Gastroesophageal sphincter (tissue), 4 donors: Measurements from ENCODE around the gene NODAL. TPM values are rescaled to one million over a fixed set of nuclear protein-coding genes. Genes with fewer than 3 reads are reported as not detected.

Source experiments
- ATAC-seq: fragments of 150-250 bp; one replicate; pipeline ENCODE4 v1.9.1; 2016; ENCODE audit warnings: mild to moderate bottlenecking, moderate library complexity
- H3K27ac ChIP-seq, 4 donors: fragments of 200-600 bp; sonication (generic) in 3 of 4; 1 replicate in 3 of 4; 2 replicates in 1 of 4; pipeline ENCODE4 v1.5.1; 2016 to 2019
- H3K27me3 ChIP-seq: fragments of 200-600 bp; sonication (generic); one replicate; pipeline ENCODE4 v1.5.1; 2019
- H3K36me3 ChIP-seq, 2 donors: fragments of 200-600 bp; sonication (generic); one replicate each; pipeline ENCODE4 v1.5.1; 2019; ENCODE audit warnings: control low read depth in 1 of 2
- H3K4me1 ChIP-seq, 3 donors: fragments of 200-600 bp; sonication (generic); 1 replicate in 2 of 3; 2 replicates in 1 of 3; pipeline ENCODE4 v1.5.1; 2016 to 2019; ENCODE audit warnings: control low read depth in 2 of 3
- H3K4me3 ChIP-seq, 2 donors: fragments of 200-600 bp; sonication (generic); one replicate each; pipeline ENCODE4 v1.5.1; 2019; ENCODE audit warnings: mild to moderate bottlenecking in 1 of 2, moderate library complexity in 1 of 2
- H3K9me3 ChIP-seq, 3 donors: fragments of 200-600 bp; sonication (generic); one replicate each; pipeline ENCODE4 v1.5.1; 2017 to 2019; ENCODE audit warnings: control low read depth in 2 of 3
- EP300 ChIP-seq: sonication (generic); formaldehyde crosslinking; IDR thresholded peaks from one replicate; pipeline ENCODE4 v1.6.1; 2017; ENCODE audit warnings: antibody characterized with exemption, mild to moderate bottlenecking
- POLR2A ChIP-seq, 2 donors: fragments of 450-650 bp; IDR thresholded peaks; one replicate each; pipeline ENCODE4 v1.6.1; 2017; ENCODE audit warnings: antibody characterized with exemption in 2 of 2, mild to moderate bottlenecking in 2 of 2, moderate library complexity in 1 of 2
- POLR2AphosphoS5 ChIP-seq: sonication (generic); formaldehyde crosslinking; IDR thresholded peaks from one replicate; pipeline ENCODE4 v1.6.1; 2017; ENCODE audit warnings: antibody characterized with exemption
- WGBS, 2 donors: methylation state at CpG; one replicate each; pipeline ENCODE4 v1.1.5; 2018; ENCODE audit warnings: low coverage in 1 of 2; 5-methylcytosine and 5-hydroxymethylcytosine counted together
- total RNA-seq, 4 donors: library from RNA; depleted of rRNA; stranded (reverse); fragments of >200 nt; gene quantifications; one replicate each; pipeline ENCODE4 v1.1.0, GENCODE V29; 2016
- TF ChIP-seq, protein P1 (sequence below), 4 experiments: fragments of 200-600 bp in 2 of 4; fragments of 450-650 bp in 2 of 4; sonication (generic) in 1 of 4; IDR thresholded peaks; one replicate each; pipeline ENCODE4 v1.5.1; 2017 to 2019; ENCODE audit warnings: antibody characterized with exemption in 4 of 4, mild to moderate bottlenecking in 2 of 4, moderate library complexity in 2 of 4

Gene NODAL
- total RNA-seq, 4 donors from 2014 or later, result 0.40 TPM; not detected in 3

DNA sequence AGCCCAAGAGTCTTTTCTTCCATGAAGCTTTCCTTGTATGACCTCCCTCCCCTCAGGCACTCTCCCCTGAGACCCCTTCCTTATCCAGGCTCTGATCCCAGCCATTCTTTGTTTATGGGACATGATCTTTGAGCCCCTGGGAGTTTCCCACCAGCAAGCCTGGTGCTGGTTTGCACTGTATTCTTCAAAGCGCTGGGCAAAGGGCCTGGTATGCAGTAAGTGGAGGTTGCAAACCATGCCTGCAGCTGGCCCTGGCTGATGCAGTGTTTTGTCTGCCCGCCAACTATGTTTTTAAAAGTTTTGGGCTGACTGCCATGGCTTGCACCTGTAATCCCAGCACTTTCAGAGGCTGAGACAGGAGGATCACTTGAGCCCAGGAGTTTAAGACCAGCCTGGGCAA is 6.8 kb upstream of the NODAL start:
- no CpG with 5 or more reads among the region's 2 CpGs for WGBS, 2 donors
- no peak for ATAC-seq
- Histone ChIP-seq H3K9me3 (no peaks in the 10 kb centered on the region), H3K4me1 (peaks cover 0 to 39% (median 3%) of the 10 kb centered on the region in 3 donors), H3K27me3 (peaks cover under 1% of the 10 kb centered on the region), H3K36me3 (no peaks in the 10 kb centered on the region), H3K4me3 (no peak overlapping the region), H3K27ac (no peak overlapping the region)
- TF ChIP-seq EP300 (no peak), POLR2A (IDR thresholded peaks at IDR 0.05) (no peak), POLR2AphosphoS5 (no peak)
- TF ChIP-seq, protein P1, sequence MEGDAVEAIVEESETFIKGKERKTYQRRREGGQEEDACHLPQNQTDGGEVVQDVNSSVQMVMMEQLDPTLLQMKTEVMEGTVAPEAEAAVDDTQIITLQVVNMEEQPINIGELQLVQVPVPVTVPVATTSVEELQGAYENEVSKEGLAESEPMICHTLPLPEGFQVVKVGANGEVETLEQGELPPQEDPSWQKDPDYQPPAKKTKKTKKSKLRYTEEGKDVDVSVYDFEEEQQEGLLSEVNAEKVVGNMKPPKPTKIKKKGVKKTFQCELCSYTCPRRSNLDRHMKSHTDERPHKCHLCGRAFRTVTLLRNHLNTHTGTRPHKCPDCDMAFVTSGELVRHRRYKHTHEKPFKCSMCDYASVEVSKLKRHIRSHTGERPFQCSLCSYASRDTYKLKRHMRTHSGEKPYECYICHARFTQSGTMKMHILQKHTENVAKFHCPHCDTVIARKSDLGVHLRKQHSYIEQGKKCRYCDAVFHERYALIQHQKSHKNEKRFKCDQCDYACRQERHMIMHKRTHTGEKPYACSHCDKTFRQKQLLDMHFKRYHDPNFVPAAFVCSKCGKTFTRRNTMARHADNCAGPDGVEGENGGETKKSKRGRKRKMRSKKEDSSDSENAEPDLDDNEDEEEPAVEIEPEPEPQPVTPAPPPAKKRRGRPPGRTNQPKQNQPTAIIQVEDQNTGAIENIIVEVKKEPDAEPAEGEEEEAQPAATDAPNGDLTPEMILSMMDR (IDR thresholded peaks at IDR 0.05), result no peak

DNA sequence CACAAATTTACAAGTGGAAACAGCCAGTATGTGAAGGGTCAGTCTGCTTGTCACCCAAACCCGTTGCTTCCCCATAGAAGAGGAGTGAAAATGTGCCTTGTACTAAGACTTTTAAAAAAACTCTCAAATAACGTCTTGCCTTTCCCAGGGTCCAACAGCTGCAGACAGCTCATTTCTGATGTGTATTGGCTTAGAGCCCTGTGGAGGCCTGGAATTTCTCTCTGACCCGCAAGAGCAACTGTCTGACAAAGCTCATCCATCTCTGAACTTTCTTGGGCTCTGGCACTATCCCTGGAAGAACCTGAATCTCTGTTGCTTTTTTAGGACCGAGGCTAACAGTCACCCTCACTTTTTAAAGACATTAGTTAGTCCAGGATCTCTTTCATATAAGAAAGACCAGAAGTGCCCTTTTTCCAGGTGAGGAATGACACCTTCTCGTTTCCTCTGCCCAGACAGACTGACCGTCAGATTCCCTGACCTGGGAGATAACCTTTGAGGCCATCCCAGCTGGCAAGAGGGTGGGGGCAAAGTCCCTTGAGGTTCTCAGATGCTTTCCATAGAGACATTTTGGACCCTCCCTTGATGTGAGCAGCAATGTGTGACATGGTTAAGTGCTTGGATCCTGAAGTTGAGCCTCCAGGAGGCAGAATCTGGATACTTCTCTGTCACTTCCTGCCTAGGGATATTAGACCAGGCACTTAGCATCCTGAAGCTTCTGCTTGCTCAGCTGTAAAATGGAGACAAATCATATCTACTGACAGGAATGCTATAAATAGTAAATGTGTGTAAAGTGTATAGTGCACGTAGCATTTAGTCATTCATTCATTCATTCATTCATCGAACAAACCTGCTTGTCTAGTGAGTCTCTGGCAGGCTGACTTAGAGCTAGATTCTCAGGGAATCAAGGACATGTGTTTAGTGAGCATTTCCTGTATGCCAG is 4.5 kb upstream of the NODAL start:
- WGBS, 2 donors, result 32 to 33% methylated on average over 5 to 8 of the region's 8 CpGs
- Histone ChIP-seq H3K27me3 (peaks cover 23% of the 10 kb centered on the region), H3K9me3 (no peaks in the 10 kb centered on the region), H3K27ac (peak overlapping the region in 3 of 4 donors; percentile 50 to 73 (median 64)), H3K36me3 (no peaks in the 10 kb centered on the region), H3K4me1 (peaks cover 0 to 47% (median 9%) of the 10 kb centered on the region in 3 donors), H3K4me3 (no peak overlapping the region)
- TF ChIP-seq, protein P1 (IDR thresholded peaks at IDR 0.05), result no peak
- TF ChIP-seq POLR2AphosphoS5 (peak; percentile 67), POLR2A (IDR thresholded peaks at IDR 0.05) (no peak), EP300 (no peak)
- ATAC-seq, result peak; percentile 62

DNA sequence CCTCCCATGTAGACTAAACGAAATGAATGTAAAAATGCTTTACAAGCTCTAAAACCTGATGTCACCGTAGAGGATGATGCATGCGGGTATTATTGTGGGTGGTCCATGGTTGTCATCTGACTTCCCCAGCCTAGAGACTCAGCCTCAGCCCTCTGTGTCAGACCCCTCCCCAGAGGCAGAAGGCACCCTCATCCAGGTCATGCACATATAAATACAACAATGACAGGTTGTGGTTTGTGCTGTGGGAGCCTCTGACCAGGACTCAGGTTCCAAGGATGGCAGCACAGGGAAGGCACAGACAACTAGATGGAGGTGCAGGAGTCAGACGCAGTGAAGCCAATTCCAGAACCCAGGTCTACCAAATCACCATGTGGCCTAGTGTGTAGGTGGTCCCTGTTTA is 3.3 kb upstream of the NODAL start:
- no peak for TF ChIP-seq POLR2AphosphoS5
- TF ChIP-seq POLR2A (IDR thresholded peaks at IDR 0.05), result no peak
- no peak for TF ChIP-seq EP300
- TF ChIP-seq, protein P1 (IDR thresholded peaks at IDR 0.05), result no peak
- Histone ChIP-seq H3K27me3 (peaks cover 36% of the 10 kb centered on the region), H3K36me3 (no peaks in the 10 kb centered on the region), H3K27ac (no peak overlapping the region), H3K4me1 (peaks cover 0 to 57% (median 17%) of the 10 kb centered on the region in 3 donors), H3K9me3 (no peaks in the 10 kb centered on the region), H3K4me3 (no peak overlapping the region)
- WGBS, 2 donors, result 83 to 88% methylated on average over 2 to 3 of the region's 4 CpGs
- ATAC-seq, result no peak

DNA sequence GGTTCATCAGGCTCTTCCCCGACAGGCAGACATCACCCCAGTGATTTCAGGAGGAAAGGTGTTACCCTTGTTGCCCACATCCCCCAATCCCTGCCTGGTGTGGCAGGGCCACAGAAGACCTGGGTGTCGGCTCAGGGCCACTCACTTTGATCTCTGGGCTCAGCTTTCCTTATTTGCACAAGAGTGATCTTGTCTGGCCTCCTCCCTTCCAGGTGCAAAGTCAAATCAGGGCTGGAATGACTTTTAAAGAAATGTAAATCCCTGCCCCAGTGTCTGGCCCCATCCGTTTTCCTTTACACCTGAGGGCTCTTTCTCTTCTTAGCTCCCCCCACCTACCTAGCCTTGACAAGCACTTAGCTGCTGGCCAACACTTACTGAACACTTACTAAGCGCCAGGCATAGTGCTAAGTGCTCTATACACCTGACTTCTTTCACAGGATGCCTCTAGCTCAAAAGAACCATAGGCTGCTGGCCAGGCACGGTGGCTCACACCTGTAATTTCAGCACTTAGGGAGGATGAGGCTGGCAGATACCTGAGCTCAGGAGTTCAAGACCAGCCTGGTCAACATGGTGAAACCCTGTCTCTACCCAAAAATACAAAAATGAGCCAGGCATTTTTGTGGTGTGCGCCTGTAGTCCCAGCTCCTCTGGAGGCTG is 979 bp upstream of the NODAL start:
- H3K36me3 ChIP-seq, result no peaks in the 10 kb centered on the region
- no peak for ATAC-seq
- peaks cover 40% of the 10 kb centered on the region for H3K27me3 ChIP-seq
- WGBS, 2 donors, result 96 to 100% methylated on average over 3 to 4 of the region's 6 CpGs
- H3K27ac ChIP-seq, result no peak overlapping the region
- no peak overlapping the region for H3K4me3 ChIP-seq
- H3K9me3 ChIP-seq, result no peaks in the 10 kb centered on the region
- H3K4me1 ChIP-seq, result peaks cover 0 to 44% (median 17%) of the 10 kb centered on the region in 3 donors
- TF ChIP-seq, protein P1 (IDR thresholded peaks at IDR 0.05), result no peak
- TF ChIP-seq EP300 (no peak), POLR2AphosphoS5 (no peak), POLR2A (IDR thresholded peaks at IDR 0.05) (no peak)
